K562 (cell line): ENCODE results near the gene EP300.

ENCODE experiments used
- BRF1 ChIP-seq: IDR thresholded peaks from 3 replicates; pipeline ENCODE4 v1.6.1; 2011; ENCODE audit warnings: borderline replicate concordance, mild to moderate bottlenecking; ENCODE audit not compliant: insufficient read length; ENCODE audit errors: extremely low read depth
- EZH2 ChIP-seq: IDR thresholded peaks from 2 replicates; pipeline ENCODE4 v1.6.1; 2012; ENCODE audit warnings: low read depth, mild to moderate bottlenecking, inconsistent platforms, low read length, borderline replicate concordance
- HEY1 ChIP-seq: fragments of 250-450 bp; sonication (Bioruptor Pico); IDR thresholded peaks from 2 replicates; pipeline ENCODE4 v1.5.0; 2020; ENCODE audit warnings: mild to moderate bottlenecking, moderate library complexity, borderline replicate concordance
- PTRF ChIP-seq: fragments of 450-650 bp; IDR thresholded peaks from 2 replicates; pipeline ENCODE4 v1.6.1; 2016; ENCODE audit warnings: mild to moderate bottlenecking, missing genetic modification characterization, missing compliant biosample characterization
- RAD21 ChIP-seq, 2 experiments: fragments of 250-450 bp in 1 of 2; fragments of 450-650 bp in 1 of 2; sonication (Bioruptor Pico) in 1 of 2; formaldehyde crosslinking in 1 of 2; IDR thresholded peaks in 1 of 2; conservative IDR thresholded peaks in 1 of 2; 2 replicates each; pipeline versions ENCODE4 v1.4.0 to v1.8.0; 2020 to 2022; ENCODE audit warnings: mild to moderate bottlenecking in 2 of 2, moderate library complexity in 1 of 2
- SIX5 ChIP-seq, 2 experiments: IDR thresholded peaks; 2 replicates each; pipeline ENCODE4 v1.6.1; 2011; ENCODE audit warnings: low read length in 2 of 2, borderline replicate concordance in 1 of 2, low read depth in 1 of 2, mild to moderate bottlenecking in 1 of 2, moderate library complexity in 1 of 2; ENCODE audit not compliant: insufficient read depth in 1 of 2
- ZNF668 ChIP-seq: fragments of 250-450 bp; sonication (Bioruptor Pico); IDR thresholded peaks from 2 replicates; pipeline ENCODE4 v1.8.0; 2022; ENCODE audit warnings: mild to moderate bottlenecking, inconsistent platforms
- TF ChIP-seq, protein P1 (sequence below), 2 experiments: fragments of 450-650 bp; formaldehyde crosslinking in 1 of 2; IDR thresholded peaks; 2 replicates each; pipeline versions ENCODE4 v1.4.0 to v1.6.1; 2014 to 2020; ENCODE audit warnings: mild to moderate bottlenecking in 2 of 2, borderline replicate concordance in 1 of 2, low read depth in 1 of 2
- TF ChIP-seq, protein P2 (sequence below), 3 experiments: IDR thresholded peaks in 2 of 3; conservative IDR thresholded peaks in 1 of 3; 2 replicates each; pipeline ENCODE4 v1.5.1; 2011 to 2012; ENCODE audit warnings: low read length in 3 of 3, mild to moderate bottlenecking in 3 of 3, control low read depth in 2 of 3, improper control_type of control experiment in 1 of 3, inconsistent platforms in 1 of 3, low read depth in 1 of 3, mixed read lengths in 1 of 3, moderate library complexity in 1 of 3; ENCODE audit not compliant: insufficient read depth in 2 of 3

DNA sequence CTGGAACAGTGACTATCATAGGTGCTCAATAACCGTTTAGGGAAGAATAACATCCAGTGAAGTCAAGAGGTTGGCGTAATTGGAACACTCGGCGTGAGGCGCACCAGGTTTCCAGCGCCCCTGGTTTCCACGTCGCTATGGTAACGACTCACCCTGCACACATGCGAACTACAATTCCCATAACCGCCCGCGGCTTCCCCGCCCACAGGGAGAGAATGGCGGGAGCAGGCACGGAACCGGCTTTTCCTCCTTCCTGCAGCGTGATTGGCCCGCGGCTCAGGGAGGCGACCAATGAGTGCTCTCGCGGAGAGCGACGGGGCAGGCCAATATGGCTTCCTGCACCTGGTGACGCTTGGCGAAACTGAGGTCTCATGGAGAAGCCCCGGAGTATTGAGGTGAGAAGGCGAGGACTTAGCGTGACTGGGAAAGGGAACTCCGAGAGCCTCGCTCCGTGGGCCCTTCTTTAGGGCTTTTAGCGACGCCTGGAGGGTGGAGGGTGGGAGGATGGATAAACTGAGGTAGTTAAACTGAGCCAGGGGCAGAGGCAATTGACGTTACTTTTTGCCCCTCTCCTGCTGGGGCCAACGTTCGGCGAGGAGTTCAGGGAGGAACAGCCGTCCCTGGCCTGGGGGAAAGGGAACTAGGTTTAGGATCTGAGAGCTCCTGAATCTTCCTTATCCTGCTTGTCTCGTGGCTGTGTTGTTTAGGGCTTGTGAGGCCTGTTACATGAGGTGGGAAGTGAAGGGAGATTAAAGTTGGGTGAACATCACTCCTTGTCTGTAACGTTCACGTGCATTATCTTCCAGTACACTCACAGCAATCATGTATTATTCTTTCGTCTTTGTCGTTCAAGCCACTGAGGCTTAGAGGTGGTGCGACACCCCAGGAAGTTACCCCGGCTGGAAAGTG lies 112.9 kb downstream of the EP300 start, which contains the start of gene L3MBTL2:
- TF ChIP-seq PTRF (tag) (no peak), SIX5 (IDR thresholded peaks at IDR 0.05; ENCODE audit: borderline replicate concordance in 1 of 2, insufficient read depth in 1 of 2, low read depth in 1 of 2, low read length in 2 of 2) (peak; percentile 72 to 77), ZNF668 (CRISPR knock-in tag) (no peak), HEY1 (CRISPR knock-in tag) (no peak), BRF1 (no peak), EZH2 (no peak), RAD21 (CRISPR knock-in tag; conservative IDR thresholded peaks at IDR 0.05 in 1 of 2, IDR thresholded peaks at IDR 0.05 in 1 of 2) (0 out of 4 replicates have a peak, but pooled peaks of 1 of the 2 experiments have one; percentile 8)
- TF ChIP-seq, protein P1, sequence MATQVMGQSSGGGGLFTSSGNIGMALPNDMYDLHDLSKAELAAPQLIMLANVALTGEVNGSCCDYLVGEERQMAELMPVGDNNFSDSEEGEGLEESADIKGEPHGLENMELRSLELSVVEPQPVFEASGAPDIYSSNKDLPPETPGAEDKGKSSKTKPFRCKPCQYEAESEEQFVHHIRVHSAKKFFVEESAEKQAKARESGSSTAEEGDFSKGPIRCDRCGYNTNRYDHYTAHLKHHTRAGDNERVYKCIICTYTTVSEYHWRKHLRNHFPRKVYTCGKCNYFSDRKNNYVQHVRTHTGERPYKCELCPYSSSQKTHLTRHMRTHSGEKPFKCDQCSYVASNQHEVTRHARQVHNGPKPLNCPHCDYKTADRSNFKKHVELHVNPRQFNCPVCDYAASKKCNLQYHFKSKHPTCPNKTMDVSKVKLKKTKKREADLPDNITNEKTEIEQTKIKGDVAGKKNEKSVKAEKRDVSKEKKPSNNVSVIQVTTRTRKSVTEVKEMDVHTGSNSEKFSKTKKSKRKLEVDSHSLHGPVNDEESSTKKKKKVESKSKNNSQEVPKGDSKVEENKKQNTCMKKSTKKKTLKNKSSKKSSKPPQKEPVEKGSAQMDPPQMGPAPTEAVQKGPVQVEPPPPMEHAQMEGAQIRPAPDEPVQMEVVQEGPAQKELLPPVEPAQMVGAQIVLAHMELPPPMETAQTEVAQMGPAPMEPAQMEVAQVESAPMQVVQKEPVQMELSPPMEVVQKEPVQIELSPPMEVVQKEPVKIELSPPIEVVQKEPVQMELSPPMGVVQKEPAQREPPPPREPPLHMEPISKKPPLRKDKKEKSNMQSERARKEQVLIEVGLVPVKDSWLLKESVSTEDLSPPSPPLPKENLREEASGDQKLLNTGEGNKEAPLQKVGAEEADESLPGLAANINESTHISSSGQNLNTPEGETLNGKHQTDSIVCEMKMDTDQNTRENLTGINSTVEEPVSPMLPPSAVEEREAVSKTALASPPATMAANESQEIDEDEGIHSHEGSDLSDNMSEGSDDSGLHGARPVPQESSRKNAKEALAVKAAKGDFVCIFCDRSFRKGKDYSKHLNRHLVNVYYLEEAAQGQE (IDR thresholded peaks at IDR 0.05; ENCODE audit: borderline replicate concordance): no peak
- TF ChIP-seq, protein P1 (CRISPR knock-in tag; IDR thresholded peaks at IDR 0.05; ENCODE audit: low read depth): no peak
- TF ChIP-seq, protein P2, sequence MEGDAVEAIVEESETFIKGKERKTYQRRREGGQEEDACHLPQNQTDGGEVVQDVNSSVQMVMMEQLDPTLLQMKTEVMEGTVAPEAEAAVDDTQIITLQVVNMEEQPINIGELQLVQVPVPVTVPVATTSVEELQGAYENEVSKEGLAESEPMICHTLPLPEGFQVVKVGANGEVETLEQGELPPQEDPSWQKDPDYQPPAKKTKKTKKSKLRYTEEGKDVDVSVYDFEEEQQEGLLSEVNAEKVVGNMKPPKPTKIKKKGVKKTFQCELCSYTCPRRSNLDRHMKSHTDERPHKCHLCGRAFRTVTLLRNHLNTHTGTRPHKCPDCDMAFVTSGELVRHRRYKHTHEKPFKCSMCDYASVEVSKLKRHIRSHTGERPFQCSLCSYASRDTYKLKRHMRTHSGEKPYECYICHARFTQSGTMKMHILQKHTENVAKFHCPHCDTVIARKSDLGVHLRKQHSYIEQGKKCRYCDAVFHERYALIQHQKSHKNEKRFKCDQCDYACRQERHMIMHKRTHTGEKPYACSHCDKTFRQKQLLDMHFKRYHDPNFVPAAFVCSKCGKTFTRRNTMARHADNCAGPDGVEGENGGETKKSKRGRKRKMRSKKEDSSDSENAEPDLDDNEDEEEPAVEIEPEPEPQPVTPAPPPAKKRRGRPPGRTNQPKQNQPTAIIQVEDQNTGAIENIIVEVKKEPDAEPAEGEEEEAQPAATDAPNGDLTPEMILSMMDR (IDR thresholded peaks at IDR 0.05 in 2 of 3, conservative IDR thresholded peaks at IDR 0.05 in 1 of 3; ENCODE audit: insufficient read depth in 2 of 3, low read depth in 1 of 3, low read length in 3 of 3): no peak
